Activated naive CD4-positive, alpha-beta T cell treated with anti-CD3 and anti-CD28 coated beads, Interleukin-2, amount 50 U/mL, for 24 hours (primary cell): Measurements from ENCODE around the gene CACNA1B.

ENCODE experiments used
- H3K27ac Mint-ChIP-seq: one replicate; pipeline ENCODE4 v1.8.0; 2021; ENCODE audit warnings: mild to moderate bottlenecking, mixed read lengths
- H3K27me3 Mint-ChIP-seq: one replicate; pipeline ENCODE4 v1.8.0; 2021; ENCODE audit warnings: mixed read lengths
- H3K36me3 Mint-ChIP-seq: one replicate; pipeline ENCODE4 v1.8.0; 2021; ENCODE audit warnings: mixed read lengths
- H3K4me1 Mint-ChIP-seq: one replicate; pipeline ENCODE4 v1.8.0; 2021; ENCODE audit warnings: mixed read lengths
- H3K4me3 Mint-ChIP-seq: one replicate; pipeline ENCODE4 v1.8.0; 2021; ENCODE audit warnings: mild to moderate bottlenecking, mixed read lengths
- H3K9me3 Mint-ChIP-seq: one replicate; pipeline ENCODE4 v1.8.0; 2021; ENCODE audit warnings: mixed read lengths

CACNA1B gene

GRCh38 chr9:138024131-138024530 is 146.5 kb downstream of the CACNA1B start:
- Mint-ChIP-seq H3K36me3 (no peaks in the 10 kb centered on the region), H3K4me3 (no peak overlapping the region), H3K27me3 (peaks cover 25% of the 10 kb centered on the region)

DNA sequence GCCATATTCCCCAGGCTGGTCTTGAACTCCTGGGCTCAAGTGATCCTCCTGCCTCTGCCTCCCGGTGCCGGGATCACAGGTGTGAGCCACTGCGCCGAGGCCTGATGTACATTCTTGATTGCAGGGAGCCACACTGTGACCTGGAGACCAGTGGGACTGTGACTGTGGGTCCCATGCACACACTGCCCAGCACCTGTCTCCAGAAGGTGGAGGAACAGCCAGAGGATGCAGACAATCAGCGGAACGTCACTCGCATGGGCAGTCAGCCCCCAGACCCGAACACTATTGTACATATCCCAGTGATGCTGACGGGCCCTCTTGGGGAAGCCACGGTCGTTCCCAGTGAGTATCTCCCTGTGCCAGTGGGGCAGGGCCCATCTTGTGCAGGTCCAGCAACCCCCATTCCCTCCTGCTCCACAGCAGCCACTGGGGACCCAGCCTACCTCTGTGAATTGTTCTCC is 147.3 kb downstream of the CACNA1B start:
- Mint-ChIP-seq H3K27me3 (peaks cover 26% of the 10 kb centered on the region), H3K4me3 (no peak overlapping the region), H3K36me3 (no peaks in the 10 kb centered on the region), H3K9me3 (no peaks in the 10 kb centered on the region), H3K27ac (no peak overlapping the region), H3K4me1 (no peaks in the 10 kb centered on the region)

More at GRCh38 chr9:138024131-138024530, 146.5 kb downstream of the CACNA1B start:
- Mint-ChIP-seq H3K9me3 (no peaks in the 10 kb centered on the region), H3K27ac (no peak overlapping the region), H3K4me1 (no peaks in the 10 kb centered on the region)

GRCh38 chr9:138025417-138025816 is 147.8 kb downstream of the CACNA1B start:
- H3K27ac Mint-ChIP-seq, result no peak overlapping the region
- no peak overlapping the region for H3K4me3 Mint-ChIP-seq
- H3K9me3 Mint-ChIP-seq, result no peaks in the 10 kb centered on the region
- no peaks in the 10 kb centered on the region for H3K4me1 Mint-ChIP-seq
- H3K36me3 Mint-ChIP-seq, result no peaks in the 10 kb centered on the region
- peaks cover 30% of the 10 kb centered on the region for H3K27me3 Mint-ChIP-seq

DNA sequence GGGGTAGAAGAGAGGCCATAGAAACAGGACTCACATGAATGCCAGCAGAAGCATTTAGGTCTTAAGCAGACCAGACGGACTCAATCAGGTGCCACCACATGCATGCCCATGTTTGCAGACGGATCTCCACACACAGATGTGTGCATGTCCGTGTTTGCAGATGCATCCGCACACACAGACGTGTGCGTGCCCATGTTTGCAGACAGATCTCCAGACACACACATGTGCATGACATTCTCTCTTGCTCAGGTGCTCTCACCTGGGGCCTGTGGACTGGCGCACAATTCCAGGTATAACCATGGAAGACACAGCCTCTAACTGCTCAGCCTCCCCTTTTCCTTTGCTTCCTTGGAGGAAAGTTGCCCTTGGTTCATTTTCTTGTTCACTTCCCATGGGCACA is 148.3 kb downstream of the CACNA1B start:
- Mint-ChIP-seq H3K9me3 (no peaks in the 10 kb centered on the region), H3K4me1 (no peaks in the 10 kb centered on the region), H3K36me3 (no peaks in the 10 kb centered on the region), H3K27ac (no peak overlapping the region), H3K4me3 (no peak overlapping the region), H3K27me3 (peaks cover 34% of the 10 kb centered on the region)

GRCh38 chr9:138028596-138028995 is 151.0 kb downstream of the CACNA1B start:
- H3K4me3 Mint-ChIP-seq, result no peak overlapping the region
- H3K9me3 Mint-ChIP-seq, result peaks cover 7% of the 10 kb centered on the region
- H3K27ac Mint-ChIP-seq, result no peak overlapping the region
- peaks cover 47% of the 10 kb centered on the region for H3K27me3 Mint-ChIP-seq
- no peaks in the 10 kb centered on the region for H3K4me1 Mint-ChIP-seq
- no peaks in the 10 kb centered on the region for H3K36me3 Mint-ChIP-seq

GRCh38 chr9:138031186-138031585 is 153.6 kb downstream of the CACNA1B start:
- H3K4me3 Mint-ChIP-seq, result no peak overlapping the region
- H3K27me3 Mint-ChIP-seq, result peaks cover 43% of the 10 kb centered on the region
- H3K9me3 Mint-ChIP-seq, result peaks cover 7% of the 10 kb centered on the region
- no peaks in the 10 kb centered on the region for H3K36me3 Mint-ChIP-seq
- no peaks in the 10 kb centered on the region for H3K4me1 Mint-ChIP-seq
- no peak overlapping the region for H3K27ac Mint-ChIP-seq

DNA sequence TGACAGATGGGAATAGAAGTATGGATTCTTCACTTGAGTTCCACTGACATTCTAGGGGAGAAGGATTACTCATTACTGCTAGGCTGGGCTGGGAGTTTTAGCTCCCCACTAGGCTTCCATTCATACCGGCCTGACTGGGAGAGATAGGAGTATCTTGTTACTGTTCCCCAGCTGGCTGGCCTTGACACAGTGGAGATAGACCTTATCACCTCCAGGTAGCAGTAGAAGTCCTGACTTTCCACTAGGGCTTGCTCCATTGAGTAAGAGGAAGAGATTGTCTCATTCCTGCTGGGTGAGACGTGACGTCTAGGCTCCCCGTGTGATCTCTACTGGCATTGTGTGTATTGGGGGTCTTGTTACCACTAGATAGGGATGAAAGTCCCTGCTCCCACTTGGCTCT is 156.4 kb downstream of the CACNA1B start:
- Mint-ChIP-seq H3K36me3 (no peaks in the 10 kb centered on the region), H3K4me1 (no peaks in the 10 kb centered on the region), H3K4me3 (no peak overlapping the region), H3K9me3 (peaks cover 7% of the 10 kb centered on the region), H3K27me3 (peaks cover 37% of the 10 kb centered on the region), H3K27ac (no peak overlapping the region)

- Mint-ChIP-seq H3K9me3 (peaks cover 7% of the 10 kb centered on the region), H3K27me3 (peaks cover 26% of the 10 kb centered on the region), H3K36me3 (no peaks in the 10 kb centered on the region), H3K4me3 (no peak overlapping the region), H3K27ac (no peak overlapping the region), H3K4me1 (no peaks in the 10 kb centered on the region)
Measured at GRCh38 chr9:138037140-138037539, 159.6 kb downstream of the CACNA1B start.

- Mint-ChIP-seq H3K4me3 (no peak overlapping the region), H3K9me3 (no peaks in the 10 kb centered on the region), H3K4me1 (no peaks in the 10 kb centered on the region), H3K27me3 (peaks cover 15% of the 10 kb centered on the region), H3K36me3 (no peaks in the 10 kb centered on the region), H3K27ac (no peak overlapping the region)
Measured at GRCh38 chr9:138038244-138038671, 160.7 kb downstream of the CACNA1B start.

DNA sequence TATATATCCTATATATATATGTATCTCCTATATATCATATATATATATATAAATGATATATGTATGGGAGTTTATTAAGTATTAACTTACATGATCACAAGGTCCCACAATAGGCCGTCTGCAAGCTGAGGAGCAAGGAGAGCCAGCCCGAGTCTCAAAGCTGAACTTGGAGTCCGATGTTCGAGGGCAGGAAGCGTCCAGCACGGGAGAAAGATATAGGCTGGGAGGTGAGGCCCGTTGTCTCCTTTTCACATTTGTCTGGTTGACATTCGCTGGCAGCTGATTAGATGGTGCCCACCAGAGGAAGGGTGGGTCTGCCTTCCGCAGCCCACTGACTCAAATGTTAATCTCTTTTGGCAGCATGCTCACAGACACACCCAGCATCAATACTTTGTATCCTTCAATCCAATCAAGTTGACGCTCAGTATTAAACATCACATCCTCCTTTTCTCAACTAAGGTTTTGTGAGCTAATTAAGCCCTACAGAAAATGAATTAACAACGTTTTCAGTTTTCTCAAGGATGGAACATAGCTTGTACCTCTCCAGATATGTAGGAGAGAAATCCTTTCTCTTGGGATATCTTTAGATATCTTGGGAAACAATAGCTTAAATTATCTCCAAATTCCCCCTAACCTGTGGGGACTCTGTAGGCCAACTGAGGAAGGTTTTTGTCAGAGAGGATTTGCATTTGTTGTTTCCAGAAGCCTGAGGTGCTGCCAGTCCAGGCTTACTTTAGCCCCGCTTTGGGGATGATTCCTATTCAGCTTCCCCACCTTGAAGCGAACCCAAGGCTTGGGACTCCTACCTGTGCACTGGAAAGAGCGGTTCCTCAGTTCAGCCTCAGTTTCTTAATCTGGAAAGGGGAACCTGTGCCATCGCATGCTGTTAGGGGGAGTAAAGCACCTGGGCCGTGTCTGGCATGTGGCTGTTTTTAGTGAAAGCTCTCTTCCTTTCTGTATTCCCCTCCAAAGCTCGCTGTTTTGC is 163.2 kb downstream of the CACNA1B start:
- H3K27ac Mint-ChIP-seq, result no peak overlapping the region
- H3K4me1 Mint-ChIP-seq, result no peaks in the 10 kb centered on the region
- H3K4me3 Mint-ChIP-seq, result no peak overlapping the region
- no peaks in the 10 kb centered on the region for H3K36me3 Mint-ChIP-seq
- peaks cover 10% of the 10 kb centered on the region for H3K27me3 Mint-ChIP-seq
- no peaks in the 10 kb centered on the region for H3K9me3 Mint-ChIP-seq

GRCh38 chr9:138042146-138042545 is 164.6 kb downstream of the CACNA1B start:
- Mint-ChIP-seq H3K27me3 (peaks cover 1% of the 10 kb centered on the region), H3K4me3 (no peak overlapping the region), H3K4me1 (no peaks in the 10 kb centered on the region), H3K36me3 (no peaks in the 10 kb centered on the region), H3K27ac (no peak overlapping the region), H3K9me3 (no peaks in the 10 kb centered on the region)

GRCh38 chr9:138042640-138043039 is 165.1 kb downstream of the CACNA1B start:
- Mint-ChIP-seq H3K4me1 (no peaks in the 10 kb centered on the region), H3K4me3 (no peak overlapping the region), H3K27ac (no peak overlapping the region), H3K9me3 (no peaks in the 10 kb centered on the region), H3K36me3 (no peaks in the 10 kb centered on the region), H3K27me3 (peaks cover 2% of the 10 kb centered on the region)

GRCh38 chr9:138043061-138043410 is 165.5 kb downstream of the CACNA1B start:
- no peak overlapping the region for H3K4me3 Mint-ChIP-seq
- peaks cover 2% of the 10 kb centered on the region for H3K27me3 Mint-ChIP-seq
- H3K9me3 Mint-ChIP-seq, result no peaks in the 10 kb centered on the region
- H3K27ac Mint-ChIP-seq, result no peak overlapping the region
- H3K4me1 Mint-ChIP-seq, result no peaks in the 10 kb centered on the region
- no peaks in the 10 kb centered on the region for H3K36me3 Mint-ChIP-seq

DNA sequence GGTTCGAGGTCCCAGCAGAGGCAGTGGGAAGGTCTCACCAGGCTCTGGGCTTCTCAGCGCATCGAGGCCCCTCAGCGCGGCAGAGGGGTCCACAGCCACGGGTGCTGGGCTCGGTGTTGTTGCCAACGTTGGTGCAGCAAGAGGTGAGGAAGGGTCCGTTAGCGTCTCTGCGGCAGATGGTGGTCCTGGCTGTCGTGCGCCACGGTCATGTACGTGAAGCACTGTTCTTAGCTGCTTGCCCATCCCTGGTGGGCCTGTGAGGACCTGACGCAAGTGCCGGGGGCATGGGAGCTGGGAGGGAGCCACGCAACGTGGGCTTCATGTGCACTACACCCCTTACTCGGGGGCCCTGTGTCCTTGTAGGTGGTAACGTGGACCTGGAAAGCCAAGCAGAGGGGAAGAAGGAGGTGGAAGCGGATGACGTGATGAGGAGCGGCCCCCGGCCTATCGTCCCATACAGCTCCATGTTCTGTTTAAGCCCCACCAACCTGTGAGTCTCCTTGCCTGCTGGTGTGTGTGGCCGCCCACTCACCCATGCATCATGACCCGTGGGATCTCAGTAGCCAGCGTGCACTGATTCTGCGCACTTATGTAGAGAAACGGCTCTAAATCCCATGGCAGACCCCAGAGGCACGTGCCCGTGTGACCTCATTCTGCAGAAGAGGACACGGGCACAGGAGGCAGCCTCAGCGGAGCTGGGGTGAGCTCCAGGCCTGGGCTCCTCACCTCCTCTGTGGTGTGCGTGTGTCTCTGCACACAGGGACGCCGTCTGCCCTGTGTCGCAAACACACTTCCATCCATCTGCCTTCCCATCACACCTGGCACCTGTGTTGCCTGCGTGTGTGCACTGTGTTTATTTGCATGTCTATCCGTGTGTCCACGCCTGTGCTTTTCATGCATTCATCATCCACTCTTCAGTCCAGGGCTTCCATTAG is 166.1 kb downstream of the CACNA1B start:
- H3K36me3 Mint-ChIP-seq, result no peaks in the 10 kb centered on the region
- H3K27me3 Mint-ChIP-seq, result peaks cover 2% of the 10 kb centered on the region
- no peak overlapping the region for H3K4me3 Mint-ChIP-seq
- H3K4me1 Mint-ChIP-seq, result no peaks in the 10 kb centered on the region
- no peak overlapping the region for H3K27ac Mint-ChIP-seq
- H3K9me3 Mint-ChIP-seq, result no peaks in the 10 kb centered on the region

- Mint-ChIP-seq H3K27me3 (peaks cover 2% of the 10 kb centered on the region), H3K27ac (no peak overlapping the region), H3K9me3 (no peaks in the 10 kb centered on the region), H3K36me3 (no peaks in the 10 kb centered on the region), H3K4me3 (no peak overlapping the region), H3K4me1 (no peaks in the 10 kb centered on the region)
Measured at GRCh38 chr9:138044485-138045383, 167.2 kb downstream of the CACNA1B start.
